Stimulated activated CD4-positive, alpha-beta T cell treated with anti-CD3 and anti-CD28 coated beads, TNF-alpha, amount 100 ng/mL, for 4 hours (primary cell): ENCODE data around the gene PHKA2.
A peak's percentile ranks its signal among the peaks of the same experiment; 100 is the strongest.
"Not testable (repeated sequence)": the region's sequence is repeated elsewhere in the genome, so short reads cannot be mapped to it uniquely, and the experiment has no call there.

ENCODE experiments used
- DNase-seq, 3 experiments: peaks; one replicate each; pipeline ENCODE4 v3.0.0-alpha.2; 2020; ENCODE audit warnings: low read depth in 3 of 3

The PHKA2 gene

DNA sequence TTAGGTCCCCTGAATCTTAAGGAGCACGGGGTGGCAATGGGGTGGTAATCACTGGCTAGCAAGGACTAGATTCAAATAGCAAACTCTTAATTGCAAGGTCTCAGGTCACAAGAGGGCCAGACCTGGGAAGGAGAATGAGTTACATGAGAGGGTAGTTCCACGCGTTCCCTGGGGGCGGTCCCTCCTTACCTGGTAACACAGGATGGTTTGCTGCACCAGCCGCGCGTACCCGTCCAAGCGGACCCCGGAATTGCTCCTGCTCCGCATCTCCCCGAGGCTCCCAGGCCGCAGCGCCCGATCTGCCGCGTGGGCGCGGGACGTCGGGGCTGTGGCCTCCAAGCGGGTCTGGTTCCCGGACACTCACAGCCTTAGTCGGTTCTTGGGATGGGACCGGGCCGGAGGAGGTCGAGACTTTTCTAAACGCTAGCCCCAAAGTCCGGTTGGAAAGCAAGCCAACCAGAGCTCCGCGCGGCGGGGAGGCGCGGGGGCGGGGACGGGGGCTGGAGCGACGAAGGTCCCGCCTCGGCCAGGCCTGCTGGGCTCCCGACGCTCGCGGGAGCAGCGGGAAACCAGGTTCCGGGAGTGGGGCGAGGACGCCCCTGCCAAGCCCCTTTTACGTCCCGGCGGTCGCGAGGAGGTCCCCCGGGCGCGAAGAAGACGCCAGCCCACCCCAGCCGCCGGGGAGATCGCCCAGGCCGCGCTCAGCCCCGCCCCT is at the start of gene PHKA2:
Gene PHKA2 (minus strand): TSS at position 449 of the 715 bp plus-strand sequence. CDS start 182 bp downstream, at position 267.
- DNase-seq: peak in 2 of 3 experiments; percentile 0 to 23

DNA sequence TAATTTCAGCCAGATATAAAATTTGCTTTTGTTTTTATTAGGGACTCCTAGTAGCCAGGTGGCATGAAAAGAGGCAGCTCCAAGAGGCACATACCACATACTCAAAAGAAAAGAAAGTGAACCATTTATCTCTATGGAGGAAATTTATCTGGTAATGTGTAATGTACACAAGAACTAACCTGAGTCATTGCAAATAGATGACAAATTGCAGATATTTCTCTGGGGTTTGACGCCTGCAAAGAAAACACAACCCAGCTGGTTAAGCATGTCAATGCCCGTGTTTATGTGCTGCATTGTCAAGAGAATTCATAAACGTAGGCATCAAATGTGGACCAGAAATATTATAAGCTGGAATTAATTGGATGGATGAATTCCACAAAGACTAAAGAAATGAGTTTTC is 46.9 kb upstream of the PHKA2 start:
- no peak for DNase-seq

DNA sequence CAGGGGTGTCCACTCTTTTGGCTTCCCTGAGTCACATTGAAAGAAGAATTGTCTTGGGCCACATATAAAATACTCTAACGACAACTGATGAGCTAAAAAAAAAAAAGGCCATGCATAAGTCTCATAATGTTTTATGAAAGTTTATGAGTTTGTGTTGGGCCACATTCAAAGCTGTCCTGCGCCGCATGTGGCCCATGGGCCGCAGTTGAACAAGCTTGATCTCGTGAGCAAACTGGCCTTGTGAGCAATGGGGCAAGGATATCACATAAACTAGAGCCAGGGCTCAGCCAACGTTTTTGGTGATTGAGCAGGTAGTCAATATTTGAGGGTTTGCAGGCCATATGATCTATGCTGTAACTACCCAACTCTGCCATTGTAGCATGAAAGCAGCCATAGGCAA is 44.6 kb upstream of the PHKA2 start:
- no peak for DNase-seq

DNA sequence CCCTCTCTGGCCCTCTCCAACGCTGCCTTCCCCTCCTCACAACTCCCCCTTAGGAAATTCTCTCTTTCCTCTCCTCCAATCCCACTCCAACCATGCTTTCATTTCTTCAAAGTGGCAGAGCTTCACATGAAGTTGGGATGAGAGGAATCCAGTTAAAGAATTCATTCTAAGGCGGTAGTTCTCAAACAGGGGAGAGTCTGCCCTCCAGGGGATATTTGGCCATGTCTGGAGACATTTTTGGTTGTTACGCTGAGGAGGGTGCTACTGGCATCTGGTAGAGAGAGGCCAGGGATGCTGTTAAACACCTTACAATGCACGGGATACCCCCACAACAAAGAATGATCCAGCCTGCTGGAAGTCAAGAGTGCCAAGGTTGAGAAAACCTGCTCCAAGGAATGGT is 40.5 kb upstream of the PHKA2 start:
- no peak for DNase-seq

DNA sequence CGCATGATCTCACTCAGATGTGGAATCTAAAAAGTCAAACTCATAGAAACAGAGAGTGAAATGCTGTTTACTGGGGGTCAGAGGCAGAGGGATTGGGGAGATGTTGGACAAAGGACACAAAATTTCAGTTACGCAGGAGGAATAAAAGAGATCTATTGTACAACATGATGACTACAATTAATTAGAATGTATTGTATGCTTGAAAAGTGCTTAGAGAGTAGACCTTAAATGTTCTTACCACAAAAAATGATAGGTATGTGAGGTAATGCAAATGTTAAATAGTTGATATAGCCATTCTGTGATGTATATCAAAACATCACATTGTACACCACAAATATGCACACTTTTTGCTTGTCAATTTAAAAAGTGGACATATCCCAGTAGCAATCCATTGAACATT is 36.1 kb upstream of the PHKA2 start:
- no peak for DNase-seq

DNA sequence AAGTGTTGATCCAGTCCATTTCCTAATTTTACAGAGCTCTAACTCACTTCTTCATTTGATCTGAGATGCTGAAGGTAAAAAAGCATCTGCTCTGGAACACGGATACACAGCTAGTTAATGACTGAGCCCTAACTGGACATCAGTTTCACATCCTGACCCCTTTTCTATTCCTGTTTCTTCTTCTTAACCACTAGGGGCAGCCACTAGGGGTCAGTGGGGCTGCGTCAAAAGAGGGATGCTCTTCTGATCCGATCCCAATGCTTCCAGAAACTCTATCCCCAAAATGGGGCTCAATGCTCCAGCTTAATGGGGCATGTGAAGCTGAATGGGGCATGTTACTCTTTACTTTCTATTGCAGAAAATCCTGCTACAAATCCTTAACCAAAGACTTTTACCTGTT is 33.4 kb upstream of the PHKA2 start:
- no peak for DNase-seq

- DNase-seq: not testable (repeated sequence)
Measured at GRCh38 chrX:19016614-19017013, 32.7 kb upstream of the PHKA2 start.

DNA sequence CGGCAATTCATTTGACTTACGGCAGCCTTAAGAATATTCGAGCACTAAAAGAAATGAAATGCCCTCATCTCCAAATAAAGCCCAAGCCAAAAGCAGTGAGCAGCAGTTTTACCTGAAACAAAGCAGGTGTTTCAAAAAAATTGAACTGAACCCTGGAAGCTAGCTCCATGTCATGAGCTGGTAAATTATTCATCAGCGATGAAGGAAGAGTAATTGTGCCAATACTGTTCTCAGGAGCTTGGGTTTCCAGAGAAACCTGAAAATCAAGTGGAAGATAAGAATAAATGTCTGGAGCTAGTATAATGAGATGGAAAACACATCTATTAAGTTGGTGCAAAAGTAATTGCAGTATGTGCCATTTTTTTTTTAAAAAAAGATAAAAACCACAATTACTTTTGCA is 24.0 kb upstream of the PHKA2 start:
- no peak for DNase-seq

DNA sequence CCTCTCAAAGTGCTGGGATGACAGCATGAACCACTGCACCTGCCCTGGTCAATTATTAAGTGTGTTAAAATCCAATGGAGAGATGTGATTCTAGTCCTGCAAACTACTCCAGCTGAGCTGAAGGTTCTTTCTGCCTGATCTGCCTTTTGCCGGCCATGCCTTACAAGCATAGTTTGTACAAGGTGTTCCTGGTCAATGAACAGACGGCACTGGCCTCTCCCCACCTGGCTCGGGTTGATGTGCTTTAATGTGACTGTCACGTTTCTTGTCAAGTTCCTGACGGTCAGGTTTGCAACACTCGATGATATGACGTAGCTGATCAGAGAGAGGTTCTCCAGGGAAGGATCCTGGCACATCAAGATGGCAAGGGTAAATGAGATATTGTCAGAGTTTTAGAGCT is 23.1 kb upstream of the PHKA2 start:
- DNase-seq: no peak

- no peak for DNase-seq
Measured at GRCh38 chrX:19005909-19006308, 22.0 kb upstream of the PHKA2 start.

- DNase-seq: no peak
Measured at GRCh38 chrX:19003756-19004155, 19.8 kb upstream of the PHKA2 start.

- DNase-seq: no peak
Measured at GRCh38 chrX:18998653-18999052, 14.7 kb upstream of the PHKA2 start.

DNA sequence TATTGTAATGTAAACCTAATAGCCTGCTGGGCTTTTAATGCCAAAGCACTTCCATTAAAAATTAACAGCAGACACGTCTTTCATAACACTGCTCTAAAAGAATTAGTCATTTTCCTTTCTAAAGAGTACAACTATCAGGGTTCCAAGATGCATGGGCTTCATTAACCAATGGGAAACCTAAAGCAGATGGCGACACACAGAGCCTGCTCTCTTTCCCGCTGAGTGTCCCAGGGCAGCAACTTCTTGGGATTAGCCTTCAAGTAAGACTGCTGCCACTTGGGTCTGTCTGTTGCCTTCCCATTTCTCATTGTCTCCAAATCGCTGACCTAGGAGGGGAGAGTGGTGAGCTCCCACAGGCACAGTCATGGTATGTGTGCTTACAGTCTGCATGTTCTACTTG is 14.0 kb upstream of the PHKA2 start:
- DNase-seq: no peak

DNA sequence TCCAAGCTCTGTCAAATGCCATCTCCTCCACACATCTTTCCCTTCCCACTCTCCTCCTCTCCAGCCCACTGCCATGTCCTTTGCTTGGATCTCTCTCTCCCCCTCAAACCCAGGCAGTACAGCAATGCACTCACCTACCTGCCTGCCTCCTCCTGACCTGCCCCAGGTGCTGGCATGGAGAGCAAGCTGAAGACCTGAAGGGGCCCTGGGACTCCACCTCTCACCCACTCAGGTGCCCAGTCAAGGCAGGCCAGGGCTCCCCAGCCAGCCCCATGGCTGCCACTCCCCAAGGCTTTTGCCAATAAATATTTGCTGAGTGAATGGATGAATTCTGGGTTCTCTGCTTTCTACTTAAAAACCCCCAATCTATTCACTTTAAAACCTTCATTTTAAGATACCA is 12.6 kb upstream of the PHKA2 start:
- no peak for DNase-seq

DNA sequence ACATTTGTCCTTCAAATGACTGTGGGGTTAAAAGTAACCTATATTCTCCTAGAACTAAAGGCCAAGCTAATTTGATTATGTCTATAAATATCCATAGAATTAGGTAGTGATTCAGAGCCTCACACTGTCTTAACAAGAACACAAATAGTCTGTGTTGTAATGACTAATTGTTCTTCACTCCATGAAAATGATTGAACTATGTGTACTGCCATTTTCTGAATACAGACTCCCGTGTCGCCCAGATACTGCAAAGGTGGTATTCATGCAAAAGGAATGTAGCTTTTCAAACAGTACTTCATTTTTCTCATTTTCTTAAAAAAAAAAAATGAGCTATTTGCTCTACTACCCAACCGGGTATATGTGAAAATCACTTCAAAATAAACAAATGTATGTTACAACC is 11.3 kb upstream of the PHKA2 start:
- DNase-seq: no peak

GRCh38 chrX:18994713-18995112 is 10.8 kb upstream of the PHKA2 start:
- DNase-seq: no peak

DNA sequence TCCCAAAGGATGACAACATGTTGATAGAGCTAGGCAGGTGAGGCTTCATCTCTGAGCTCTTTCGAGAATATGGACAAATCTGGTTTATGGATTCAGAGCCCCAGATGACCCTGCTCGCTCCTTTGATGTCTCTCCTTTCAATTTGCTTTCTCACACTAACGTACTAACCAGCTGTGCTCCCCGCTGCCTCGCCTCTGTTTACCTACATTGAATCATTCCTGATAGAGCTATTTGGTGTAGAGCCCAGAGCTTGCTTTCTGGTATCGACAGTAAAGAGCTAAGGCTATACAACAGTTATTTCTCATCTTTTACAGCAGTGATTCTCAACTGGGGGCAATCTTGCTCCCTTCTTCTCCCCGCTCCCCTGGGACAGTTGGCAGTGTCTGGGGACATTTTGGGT is 8.9 kb upstream of the PHKA2 start:
- DNase-seq: no peak

DNA sequence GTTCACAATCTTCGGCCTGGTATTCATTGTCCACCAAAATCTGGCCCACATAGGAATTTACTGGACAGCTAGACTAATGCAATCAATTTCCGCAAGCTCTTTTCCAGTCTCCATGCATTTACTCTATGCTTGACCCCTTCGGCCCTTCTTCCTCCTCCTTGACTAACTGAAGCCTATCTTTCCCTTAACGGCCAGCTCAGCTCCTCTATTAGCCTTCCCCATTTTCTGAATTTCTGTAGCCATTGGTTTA is 1.2 kb upstream of the PHKA2 start:
- DNase-seq: no peak

GRCh38 chrX:18984381-18985185 is 669 bp upstream of the PHKA2 start:
- DNase-seq: peak; percentile 76 to 77 (median 76)

DNA sequence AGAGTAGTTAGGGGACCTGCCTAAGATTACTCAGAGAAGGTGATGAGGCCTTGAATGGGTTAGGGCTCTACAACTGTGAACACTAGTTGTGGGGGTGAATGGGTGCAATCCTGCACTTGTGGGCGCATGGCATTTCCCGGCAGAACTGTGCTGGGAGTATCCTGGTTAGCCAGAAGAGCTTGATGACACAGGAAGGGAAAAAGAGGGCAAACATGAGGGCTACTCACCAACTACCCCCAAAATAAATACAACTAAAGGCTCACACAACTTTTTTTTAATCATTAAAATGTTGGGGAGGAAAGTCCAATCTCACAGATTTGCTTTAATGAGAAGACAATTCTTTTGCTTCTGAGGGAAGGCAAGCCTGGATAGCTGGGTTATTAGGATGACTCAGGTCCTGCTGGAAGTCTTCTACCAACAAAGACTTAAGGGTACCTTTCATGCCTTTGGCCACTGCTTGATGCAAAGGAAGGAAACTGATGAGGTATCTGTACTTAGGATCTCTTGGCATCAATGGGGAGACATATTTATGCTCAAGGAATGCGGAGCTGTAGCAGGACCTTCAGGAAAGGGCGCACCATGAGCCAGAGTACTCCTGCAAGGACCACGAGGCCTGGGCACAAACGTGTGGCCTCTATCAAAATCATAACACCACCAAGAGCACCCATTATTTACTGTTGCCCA is 2.6 kb downstream of the PHKA2 start:
- no peak for DNase-seq

DNA sequence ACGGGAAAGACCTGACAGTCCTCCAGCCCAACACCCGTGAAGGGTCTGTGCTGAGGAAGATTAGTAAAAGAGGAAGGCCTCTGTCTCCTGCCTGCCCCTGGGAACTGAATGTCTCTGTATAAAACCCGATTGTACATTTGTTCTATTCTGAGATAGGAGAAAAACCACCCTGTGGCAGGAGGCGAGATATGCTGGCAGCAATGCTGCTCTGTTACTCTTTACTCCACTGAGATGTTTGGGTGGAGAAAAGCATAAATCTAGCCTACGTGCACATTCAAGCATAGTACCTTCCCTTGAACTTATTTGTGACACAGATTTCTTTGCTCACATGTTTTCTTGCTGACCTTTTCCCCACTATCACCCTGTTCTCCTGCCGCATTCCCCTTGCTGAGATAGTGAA is 3.7 kb downstream of the PHKA2 start:
- not testable (repeated sequence) for DNase-seq

DNA sequence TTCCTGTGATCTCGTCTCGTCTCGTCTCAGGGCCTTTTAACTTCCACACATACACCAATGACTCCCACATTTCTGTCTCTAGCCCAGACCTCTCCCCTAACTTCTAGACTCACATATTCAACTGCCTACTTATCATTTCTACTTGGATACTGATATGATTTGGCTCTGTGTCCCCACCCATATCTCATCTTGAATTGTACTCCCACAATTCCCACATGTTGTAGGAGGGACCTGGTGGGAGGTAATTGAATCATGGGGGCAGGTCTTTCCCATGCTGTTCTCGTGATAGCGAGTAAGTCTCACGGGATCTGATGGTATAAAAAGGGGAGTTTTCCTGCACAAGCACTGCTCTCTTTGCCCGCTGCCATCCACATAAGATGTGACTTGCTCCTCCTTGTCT is 8.9 kb downstream of the PHKA2 start:
- DNase-seq: no peak
